DMS79 (cell line): ENCODE measurements around the gene ACOT8.
"Not testable (repeated sequence)": the region's sequence is repeated elsewhere in the genome, so short reads cannot be mapped to it uniquely, and the experiment has no call there.

Experiments
- DNase-seq: peaks from one replicate; lab custom pipeline; 2025; lab: John Stamatoyannopoulos, UW

ACOT8 gene

GRCh38 chr20:45827030-45827652, 30.1 kb downstream of the ACOT8 start, which contains the start of gene TNNC2:
Gene TNNC2, minus strand, starts transcription at chr20:45827312. Its CDS starts 64 bp downstream, at chr20:45827248.
- DNase-seq = no peak

- no peak for DNase-seq
These were observed 30.7 kb downstream of the ACOT8 start for GRCh38 chr20:45826381-45827019.

GRCh38 chr20:45823949-45824835, 33.0 kb downstream of the ACOT8 start:
- DNase-seq = no peak

- peak; percentile 20 for DNase-seq
These were observed 34.3 kb downstream of the ACOT8 start for GRCh38 chr20:45822857-45823256.

GRCh38 chr20:45821947-45822346, 35.2 kb downstream of the ACOT8 start:
- no peak for DNase-seq

GRCh38 chr20:45819466-45819865, 37.7 kb downstream of the ACOT8 start:
- DNase-seq = no peak

- DNase-seq = no peak
These were observed 39.0 kb downstream of the ACOT8 start for GRCh38 chr20:45818239-45818638.

GRCh38 chr20:45817376-45818194, 39.6 kb downstream of the ACOT8 start:
- DNase-seq = no peak

- DNase-seq = no peak
These were observed 40.2 kb downstream of the ACOT8 start for GRCh38 chr20:45816951-45817350.

GRCh38 chr20:45814314-45814713, 42.9 kb downstream of the ACOT8 start:
- no peak for DNase-seq

- DNase-seq = no peak
These were observed 43.7 kb downstream of the ACOT8 start for GRCh38 chr20:45813489-45813888.

GRCh38 chr20:45813006-45813340, 44.2 kb downstream of the ACOT8 start:
- no peak for DNase-seq

GRCh38 chr20:45812157-45813005, 44.8 kb downstream of the ACOT8 start, which contains the start of gene UBE2C:
Gene UBE2C, plus strand, starts transcription at chr20:45812644. Its CDS starts 52 bp downstream, at chr20:45812696.
- peak; percentile 91 for DNase-seq

- no peak for DNase-seq
These were observed 46.8 kb downstream of the ACOT8 start for GRCh38 chr20:45810191-45810970.

GRCh38 chr20:45801851-45802250, 55.3 kb downstream of the ACOT8 start:
- DNase-seq = no peak

- peak; percentile 3 for DNase-seq
These were observed 58.1 kb downstream of the ACOT8 start for GRCh38 chr20:45798935-45799642.

GRCh38 chr20:45797955-45798354, 59.2 kb downstream of the ACOT8 start:
- DNase-seq = not testable (repeated sequence)

- DNase-seq = not testable (repeated sequence)
These were observed 59.7 kb downstream of the ACOT8 start for GRCh38 chr20:45797510-45797909.

GRCh38 chr20:45796337-45797065, 60.7 kb downstream of the ACOT8 start:
- DNase-seq = no peak
